GM21367 (cell line): ENCODE data around the gene CD9.

Experiments
- ATAC-seq: cut with Tn5 transposase; IDR thresholded peaks from one replicate; pipeline ENCODE4 v1.9.1; 2021; ENCODE audit not compliant: unreplicated experiment

CD9 gene

GRCh38 chr12:6273205-6273540 is 73.0 kb downstream of the CD9 start:
- ATAC-seq, result no peak

- ATAC-seq, result no peak
Observed at GRCh38 chr12:6273541-6274230, 73.5 kb downstream of the CD9 start.

- no peak for ATAC-seq
Observed at GRCh38 chr12:6274231-6275221, 74.3 kb downstream of the CD9 start.

- no peak for ATAC-seq
Observed at GRCh38 chr12:6275928-6276887, 76.0 kb downstream of the CD9 start.

- no peak for ATAC-seq
Observed at GRCh38 chr12:6276956-6277620, 76.9 kb downstream of the CD9 start.

GRCh38 chr12:6277982-6278438 is 77.8 kb downstream of the CD9 start:
- peak; percentile 18 for ATAC-seq

- peak; percentile 48 for ATAC-seq
Observed at GRCh38 chr12:6278439-6279255, 78.4 kb downstream of the CD9 start.

- ATAC-seq, result no peak
Observed at GRCh38 chr12:6279256-6279628, 79.0 kb downstream of the CD9 start.

- no peak for ATAC-seq
Observed at GRCh38 chr12:6279631-6280030, 79.4 kb downstream of the CD9 start.

- no peak for ATAC-seq
Observed at GRCh38 chr12:6280053-6280469, 79.9 kb downstream of the CD9 start.

- no peak for ATAC-seq
Observed at GRCh38 chr12:6280672-6281071, 80.5 kb downstream of the CD9 start.

GRCh38 chr12:6281081-6281809 is 81.0 kb downstream of the CD9 start:
- no peak for ATAC-seq

GRCh38 chr12:6282453-6282840 is 82.2 kb downstream of the CD9 start:
- no peak for ATAC-seq

GRCh38 chr12:6284273-6284672 is 84.1 kb downstream of the CD9 start:
- ATAC-seq, result no peak

- no peak for ATAC-seq
Observed at GRCh38 chr12:6285063-6285477, 84.9 kb downstream of the CD9 start.

- no peak for ATAC-seq
Observed at GRCh38 chr12:6285532-6286306, 85.5 kb downstream of the CD9 start.
